ENCODE results near the gene RHBDF2.

RHBDF2 gene

DNA sequence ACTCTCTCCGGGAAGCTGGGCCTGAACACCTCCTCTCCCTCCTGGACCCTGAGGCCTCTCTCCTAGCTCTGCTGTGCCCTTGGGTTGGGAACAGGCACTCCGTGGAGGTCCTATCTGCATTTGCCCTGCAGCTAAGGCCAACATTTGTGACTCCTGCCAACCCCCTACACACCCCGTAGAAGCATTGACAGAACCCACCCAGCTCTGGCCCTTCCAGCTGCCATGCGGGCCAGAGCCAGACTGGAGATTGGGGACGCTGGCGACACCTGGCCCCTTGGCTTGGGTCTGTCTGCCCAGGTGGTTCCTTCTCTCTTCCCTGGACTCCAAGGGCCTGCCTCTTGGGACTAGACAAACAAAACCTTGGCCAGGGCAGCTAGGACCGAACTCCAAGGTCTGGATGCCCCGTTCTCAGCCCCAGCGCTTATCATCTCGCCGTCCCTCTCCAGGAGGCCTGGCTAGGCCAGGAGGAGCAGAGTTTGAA lies 644 bp upstream of the RHBDF2 start:
- H3K9me3 ChIP-seq, result no peaks in the 10 kb centered on the region
- peaks cover 65% of the 10 kb centered on the region for H3K4me1 ChIP-seq
- peaks cover 10% of the 10 kb centered on the region for H3K36me3 ChIP-seq
- peaks cover 30% of the 10 kb centered on the region for H4K20me1 ChIP-seq
- H3K27ac ChIP-seq, result peak overlapping the region; percentile 65
- no peaks in the 10 kb centered on the region for H3K27me3 ChIP-seq
- peak overlapping the region; percentile 98 for H3K4me3 ChIP-seq
- peak overlapping the region; percentile 100 for H3K4me2 ChIP-seq
- no peak for TF ChIP-seq Cebpa-rat (IDR thresholded peaks at IDR 0.05)
- H3K9ac ChIP-seq, result peak overlapping the region; percentile 44

DNA sequence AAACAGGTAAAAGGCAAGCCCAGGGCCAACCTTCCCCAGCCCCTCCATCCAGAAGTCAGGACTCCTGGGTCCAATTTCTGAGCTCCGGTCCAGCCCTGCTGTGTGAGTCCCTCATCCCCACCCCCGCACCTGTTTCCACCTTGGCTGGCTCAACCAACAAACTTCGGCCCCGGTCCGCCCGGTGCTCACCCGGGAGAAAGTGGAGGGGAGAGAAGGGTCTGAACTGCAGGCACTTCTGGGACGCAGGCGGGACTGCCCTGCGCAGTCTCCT lies 541 bp downstream of the RHBDF2 start:
- H3K36me3 ChIP-seq, result peaks cover 10% of the 10 kb centered on the region
- no peak for TF ChIP-seq Cebpa-rat (IDR thresholded peaks at IDR 0.05)

DNA sequence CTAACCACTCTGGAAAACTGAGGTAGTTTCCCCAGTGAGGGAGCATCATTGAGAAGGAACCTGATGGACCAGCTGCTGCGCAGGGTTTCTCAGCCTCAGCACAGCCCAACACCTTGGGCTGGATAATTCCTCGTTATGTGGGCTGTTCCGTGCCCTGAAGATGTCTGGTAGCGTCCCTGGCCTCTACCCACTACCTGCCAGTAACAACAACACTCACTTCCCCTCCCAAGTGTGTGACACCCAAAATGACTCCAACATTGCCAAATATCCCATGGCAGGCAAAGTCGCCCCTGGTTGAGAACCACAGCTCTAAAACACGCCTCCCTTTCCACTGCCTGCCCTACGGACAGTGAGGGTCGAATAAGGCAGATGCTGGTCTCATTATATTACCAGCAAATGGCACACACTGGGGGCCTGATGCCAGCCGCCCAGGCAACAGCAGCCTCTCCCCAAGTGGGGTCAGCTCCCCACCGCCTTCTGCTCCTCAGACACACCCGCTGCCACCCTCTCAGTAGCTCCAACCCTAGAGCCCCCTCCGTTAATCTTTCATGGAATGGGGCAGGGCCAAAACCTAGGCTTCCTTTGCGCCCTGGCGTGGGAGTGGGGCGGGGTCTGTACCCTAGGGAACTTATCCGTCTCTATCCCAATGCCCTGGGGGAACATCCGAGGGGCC lies 1.0 kb downstream of the RHBDF2 start:
- no peak for TF ChIP-seq Cebpa-rat (IDR thresholded peaks at IDR 0.05)
- H3K36me3 ChIP-seq, result peaks cover 10% of the 10 kb centered on the region
- peaks cover 47% of the 10 kb centered on the region for H4K20me1 ChIP-seq
- peak overlapping the region; percentile 100 for H3K4me2 ChIP-seq
- peaks cover 71% of the 10 kb centered on the region for H3K4me1 ChIP-seq
- H3K9me3 ChIP-seq, result no peaks in the 10 kb centered on the region
- H3K4me3 ChIP-seq, result peak overlapping the region; percentile 98
- H3K27ac ChIP-seq, result peak overlapping the region; percentile 85
- H3K27me3 ChIP-seq, result no peaks in the 10 kb centered on the region
- peak overlapping the region; percentile 89 for H3K9ac ChIP-seq

More for the DNA sequence above, 541 bp downstream of the RHBDF2 start:
- Histone ChIP-seq H3K9me3 (no peaks in the 10 kb centered on the region), H4K20me1 (peaks cover 42% of the 10 kb centered on the region), H3K27me3 (no peaks in the 10 kb centered on the region), H3K4me1 (peaks cover 66% of the 10 kb centered on the region), H3K9ac (peak overlapping the region; percentile 89), H3K27ac (peak overlapping the region; percentile 85), H3K4me3 (peak overlapping the region; percentile 98), H3K4me2 (peak overlapping the region; percentile 100)

DNA sequence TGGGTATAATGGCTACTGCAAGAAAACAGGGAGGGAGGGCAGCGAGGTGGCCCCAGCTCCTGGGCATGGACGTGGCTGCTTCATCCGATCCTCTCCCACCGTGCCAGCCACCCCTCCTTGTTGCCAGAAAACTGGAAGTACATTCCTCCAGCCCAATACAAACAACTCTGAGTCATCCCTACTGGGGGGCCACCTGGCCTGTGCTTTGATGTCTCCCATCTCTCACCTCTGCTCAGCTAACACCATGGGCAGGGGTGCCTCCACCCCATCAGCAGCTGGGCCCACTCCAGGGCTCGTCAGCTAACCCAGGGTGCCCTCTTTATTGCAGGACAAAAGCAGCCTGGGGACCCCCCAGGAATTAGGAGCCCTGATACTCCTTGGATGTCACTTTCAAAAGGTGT lies 2.0 kb downstream of the RHBDF2 start:
- H3K9ac ChIP-seq, result peak overlapping the region; percentile 89
- peak overlapping the region; percentile 100 for H3K4me2 ChIP-seq
- no peaks in the 10 kb centered on the region for H3K27me3 ChIP-seq
- no peak for TF ChIP-seq Cebpa-rat (IDR thresholded peaks at IDR 0.05)
- H3K36me3 ChIP-seq, result peaks cover 10% of the 10 kb centered on the region
- no peaks in the 10 kb centered on the region for H3K9me3 ChIP-seq
- peak overlapping the region; percentile 98 for H3K4me3 ChIP-seq
- peak overlapping the region; percentile 65 for H3K27ac ChIP-seq
- peaks cover 81% of the 10 kb centered on the region for H3K4me1 ChIP-seq
- peaks cover 52% of the 10 kb centered on the region for H4K20me1 ChIP-seq

DNA sequence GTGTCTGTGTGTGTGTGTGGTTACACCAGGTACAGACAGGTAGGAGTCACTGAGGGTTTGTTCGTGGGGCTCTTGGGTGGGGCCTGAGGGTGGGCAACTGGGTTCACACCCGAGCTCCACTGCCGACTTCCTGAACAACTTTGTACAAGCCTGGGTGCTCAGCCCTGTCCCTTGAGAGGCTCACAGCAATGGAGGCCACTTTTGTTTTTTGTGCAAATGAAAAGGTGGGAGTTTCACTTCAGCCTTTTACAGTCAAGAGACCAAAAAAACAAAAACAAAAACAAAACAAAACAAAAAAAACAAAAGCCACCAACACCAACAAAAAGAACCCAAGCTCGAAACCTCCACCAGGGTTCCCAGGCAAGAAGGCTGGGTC lies 2.4 kb downstream of the RHBDF2 start:
- no peak for TF ChIP-seq Cebpa-rat (IDR thresholded peaks at IDR 0.05)
- Histone ChIP-seq H3K27me3 (no peaks in the 10 kb centered on the region), H3K9ac (peak overlapping the region; percentile 89; the same call in 1 of the 2 replicates), H3K36me3 (peaks cover 10% of the 10 kb centered on the region), H3K27ac (peak overlapping the region; percentile 65), H4K20me1 (peaks cover 52% of the 10 kb centered on the region), H3K4me1 (peaks cover 85% of the 10 kb centered on the region), H3K4me2 (peak overlapping the region; percentile 100), H3K4me3 (peak overlapping the region; percentile 98), H3K9me3 (no peaks in the 10 kb centered on the region)

DNA sequence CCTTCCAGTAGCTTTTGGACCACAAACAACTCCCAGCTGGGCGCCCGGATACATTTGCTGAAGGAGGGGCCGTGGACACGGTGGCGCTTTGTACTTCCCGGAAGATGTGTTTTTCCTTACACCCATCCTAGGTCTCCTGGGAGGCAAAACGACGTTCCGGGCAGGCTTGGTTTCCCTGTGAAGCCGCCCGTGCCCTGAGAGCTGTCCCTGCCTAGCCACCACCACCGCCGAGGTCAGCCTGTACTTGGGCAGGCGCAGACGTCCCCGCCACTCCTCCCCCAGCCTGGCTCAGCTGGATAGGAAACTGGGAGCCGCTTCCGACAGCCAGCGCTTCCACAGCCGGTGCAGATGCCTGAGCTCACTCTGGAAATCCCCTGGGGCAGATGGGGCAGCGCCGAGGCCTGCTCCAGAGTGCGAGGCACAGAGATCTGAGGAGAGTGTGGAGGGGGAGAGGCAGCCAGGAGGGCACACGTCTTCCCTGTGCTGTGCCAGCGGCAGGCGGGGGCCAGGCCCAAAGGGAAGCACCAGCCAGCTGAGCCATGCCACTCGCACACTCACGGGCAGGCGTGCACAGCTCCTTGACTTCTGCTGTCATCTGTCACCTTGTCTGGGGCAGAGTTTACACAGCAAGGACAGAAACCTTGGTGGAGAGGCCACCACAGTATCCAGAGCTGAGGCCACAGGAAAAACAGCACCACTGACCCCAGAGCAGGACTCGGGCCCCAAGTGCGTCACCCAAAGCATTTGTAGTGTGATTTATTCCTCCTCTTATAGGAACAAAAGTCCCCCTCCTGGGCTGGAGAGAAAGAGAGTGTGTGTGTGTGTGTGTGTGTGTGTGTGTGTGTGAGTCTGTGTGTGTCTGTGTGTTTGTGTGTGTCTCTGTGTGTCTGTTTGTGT lies 3.0 kb downstream of the RHBDF2 start:
- TF ChIP-seq Cebpa-rat (IDR thresholded peaks at IDR 0.05), result no peak
- Histone ChIP-seq H3K27ac (peak overlapping the region; percentile 65), H4K20me1 (peaks cover 52% of the 10 kb centered on the region), H3K9me3 (no peaks in the 10 kb centered on the region), H3K4me2 (peak overlapping the region; percentile 100), H3K36me3 (peaks cover 10% of the 10 kb centered on the region), H3K4me3 (no peak overlapping the region), H3K27me3 (no peaks in the 10 kb centered on the region), H3K4me1 (peaks cover 91% of the 10 kb centered on the region), H3K9ac (peak overlapping the region; percentile 89; the same call in 1 of the 2 replicates)

DNA sequence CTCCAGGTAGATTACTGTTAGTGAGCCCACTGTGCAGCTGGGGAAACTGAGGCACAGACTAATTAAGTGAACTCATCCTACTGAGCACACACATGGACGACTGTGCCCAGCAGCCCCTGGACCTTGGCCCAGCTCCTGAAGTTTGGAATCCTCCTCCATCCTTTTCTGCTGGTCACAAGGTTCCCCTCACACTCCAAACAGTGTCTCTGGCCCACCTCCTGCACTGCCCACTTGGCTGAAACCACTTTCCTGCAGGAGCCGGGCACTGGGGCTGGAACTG lies 3.6 kb downstream of the RHBDF2 start:
- 0 out of 2 replicates have a peak overlapping the region, but pooled peaks have one; percentile 89 for H3K9ac ChIP-seq
- H4K20me1 ChIP-seq, result peaks cover 54% of the 10 kb centered on the region
- H3K9me3 ChIP-seq, result no peaks in the 10 kb centered on the region
- peak overlapping the region; percentile 65; the same call in 1 of the 2 replicates for H3K27ac ChIP-seq
- H3K4me2 ChIP-seq, result peak overlapping the region; percentile 100
- no peaks in the 10 kb centered on the region for H3K27me3 ChIP-seq
- H3K36me3 ChIP-seq, result peaks cover 10% of the 10 kb centered on the region
- no peak for TF ChIP-seq Cebpa-rat (IDR thresholded peaks at IDR 0.05)
- H3K4me1 ChIP-seq, result peaks cover 94% of the 10 kb centered on the region
- no peak overlapping the region for H3K4me3 ChIP-seq

DNA sequence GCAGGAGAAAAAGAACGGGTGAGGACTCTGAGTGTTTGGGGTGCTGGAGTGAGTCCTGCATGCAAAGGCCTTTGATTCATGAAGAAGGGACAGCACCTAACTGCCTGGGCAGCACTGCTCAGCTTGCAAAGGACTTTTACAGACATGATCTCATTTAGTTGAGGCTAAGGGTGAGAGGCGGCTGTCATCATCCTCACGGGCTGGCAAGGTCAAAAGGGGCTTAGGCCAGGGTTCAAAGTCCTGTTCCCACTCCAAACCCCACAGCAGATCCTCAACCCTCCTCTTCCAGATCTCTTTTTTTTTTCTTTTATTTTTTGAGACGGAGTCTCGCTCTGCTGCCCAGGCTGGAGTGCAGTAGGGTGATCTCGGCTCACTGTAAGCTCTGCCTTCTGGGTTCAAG lies 4.8 kb downstream of the RHBDF2 start:
- Histone ChIP-seq H3K4me3 (no peak overlapping the region), H3K4me1 (peaks cover 94% of the 10 kb centered on the region), H3K4me2 (peak overlapping the region; percentile 100), H3K27ac (no peak overlapping the region), H3K9me3 (no peaks in the 10 kb centered on the region), H4K20me1 (peaks cover 57% of the 10 kb centered on the region), H3K36me3 (peaks cover 10% of the 10 kb centered on the region), H3K9ac (peak overlapping the region; percentile 45; the same call in 1 of the 2 replicates), H3K27me3 (no peaks in the 10 kb centered on the region)
- TF ChIP-seq Cebpa-rat (IDR thresholded peaks at IDR 0.05), result no peak

DNA sequence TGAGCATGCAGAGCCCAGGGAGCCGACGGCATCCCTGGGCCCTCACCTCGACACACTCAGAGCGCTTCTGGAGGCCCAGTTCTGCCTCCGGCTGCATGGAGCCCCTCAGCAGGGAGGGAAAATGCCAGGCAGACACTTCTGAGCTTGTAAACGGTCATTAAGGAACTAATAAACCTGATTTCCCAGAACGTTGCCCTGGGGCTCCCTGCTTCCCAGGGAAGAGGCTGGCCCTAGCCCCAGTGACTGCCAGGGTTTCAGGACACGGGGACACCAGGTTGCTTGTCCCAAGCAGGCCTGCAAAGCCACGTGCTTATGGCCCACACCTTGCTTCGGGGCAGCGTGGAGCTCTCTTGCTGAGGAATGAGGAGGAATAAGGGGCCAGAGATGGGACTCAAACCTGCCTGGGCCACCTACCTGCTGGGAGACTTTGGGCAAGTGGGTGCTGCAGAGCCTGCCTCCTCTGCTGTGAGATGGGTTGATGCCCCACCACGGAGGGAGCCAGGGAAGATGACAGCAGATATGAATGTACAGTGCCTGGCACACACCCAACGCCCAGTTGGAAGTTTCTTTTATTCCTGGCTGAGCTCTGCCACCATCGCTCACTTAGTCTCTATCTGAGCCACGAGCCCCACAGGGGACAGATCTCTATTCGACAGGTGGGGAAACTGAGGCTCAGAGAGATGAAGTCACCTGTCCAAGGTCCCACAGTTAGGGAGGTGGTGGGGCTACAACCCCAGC lies 5.4 kb downstream of the RHBDF2 start:
- peaks cover 57% of the 10 kb centered on the region for H4K20me1 ChIP-seq
- no peak for TF ChIP-seq Cebpa-rat (IDR thresholded peaks at IDR 0.05)
- peak overlapping the region; percentile 100 for H3K4me2 ChIP-seq
- H3K27ac ChIP-seq, result peak overlapping the region; percentile 94; the same call in 1 of the 2 replicates
- H3K36me3 ChIP-seq, result peaks cover 10% of the 10 kb centered on the region
- peaks cover 99% of the 10 kb centered on the region for H3K4me1 ChIP-seq
- H3K9ac ChIP-seq, result no peak overlapping the region
- H3K27me3 ChIP-seq, result no peaks in the 10 kb centered on the region
- no peak overlapping the region for H3K4me3 ChIP-seq
- no peaks in the 10 kb centered on the region for H3K9me3 ChIP-seq

Data from BLaER1 (cell line).